Retinal pigment epithelial cell (primary cell): ENCODE results near the gene KDM8.

Experiments
- DNase-seq: peaks from one replicate; pipeline ENCODE4 v3.0.0-alpha.2; 2010; ENCODE audit warnings: low read depth
- H3K4me3 ChIP-seq: 2 replicates; pipeline ENCODE4 v1.5.1; 2011; ENCODE audit warnings: mild to moderate bottlenecking, low read length, control low read depth, moderate library complexity
- TF ChIP-seq, protein P1 (sequence below): conservative IDR thresholded peaks from 2 replicates; pipeline ENCODE4 v1.5.1; 2011; ENCODE audit warnings: low read depth, low read length, control low read depth, inconsistent platforms

The KDM8 gene

DNA sequence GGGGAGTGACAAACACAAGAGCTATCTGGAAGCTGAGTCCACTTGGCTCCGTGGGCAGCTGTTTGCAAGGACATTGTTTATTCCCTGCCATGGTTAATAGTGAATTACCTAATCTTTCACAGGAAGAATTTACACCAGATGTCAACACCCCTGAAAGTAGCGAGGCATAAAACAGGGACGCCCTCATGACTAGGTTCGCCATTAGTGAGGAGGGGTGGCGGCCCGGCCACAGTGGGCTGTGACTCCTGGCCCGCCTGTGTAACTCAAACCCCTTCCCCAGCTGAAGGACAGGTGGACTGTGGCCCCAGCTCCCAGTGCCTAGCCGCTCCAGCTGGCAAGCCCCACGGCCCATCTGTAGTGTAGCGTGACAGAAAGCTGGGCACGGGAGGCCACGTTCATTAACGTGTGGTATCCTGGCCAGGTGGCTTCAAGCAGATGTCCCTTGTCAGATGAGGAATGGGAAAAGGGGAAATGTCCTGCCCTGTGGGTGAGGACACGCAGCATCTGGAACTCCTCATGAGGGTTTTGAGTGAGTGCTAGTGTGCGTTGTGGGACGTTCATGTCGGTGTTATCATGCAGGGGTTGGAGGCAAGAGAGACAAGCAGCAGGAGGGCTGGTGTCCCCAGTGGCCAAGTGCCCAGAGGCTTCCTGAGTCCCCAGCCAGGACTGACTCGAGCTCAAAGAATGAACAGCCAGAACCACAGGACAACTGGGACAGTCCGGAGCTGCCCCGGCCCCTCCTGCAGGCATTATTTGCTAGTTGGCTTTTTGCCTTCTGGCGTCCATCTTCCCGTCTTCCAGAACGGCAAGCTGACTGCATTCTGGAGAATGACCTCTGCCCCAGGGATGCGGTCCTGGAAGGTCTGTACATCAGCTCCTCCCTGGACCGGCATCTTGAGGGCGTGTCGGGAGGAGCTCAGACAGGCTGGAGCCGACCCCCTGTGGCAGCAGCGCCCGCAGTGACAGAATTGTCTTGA, 19.2 kb downstream of the KDM8 start:
- no peak overlapping the region for H3K4me3 ChIP-seq
- TF ChIP-seq, protein P1, sequence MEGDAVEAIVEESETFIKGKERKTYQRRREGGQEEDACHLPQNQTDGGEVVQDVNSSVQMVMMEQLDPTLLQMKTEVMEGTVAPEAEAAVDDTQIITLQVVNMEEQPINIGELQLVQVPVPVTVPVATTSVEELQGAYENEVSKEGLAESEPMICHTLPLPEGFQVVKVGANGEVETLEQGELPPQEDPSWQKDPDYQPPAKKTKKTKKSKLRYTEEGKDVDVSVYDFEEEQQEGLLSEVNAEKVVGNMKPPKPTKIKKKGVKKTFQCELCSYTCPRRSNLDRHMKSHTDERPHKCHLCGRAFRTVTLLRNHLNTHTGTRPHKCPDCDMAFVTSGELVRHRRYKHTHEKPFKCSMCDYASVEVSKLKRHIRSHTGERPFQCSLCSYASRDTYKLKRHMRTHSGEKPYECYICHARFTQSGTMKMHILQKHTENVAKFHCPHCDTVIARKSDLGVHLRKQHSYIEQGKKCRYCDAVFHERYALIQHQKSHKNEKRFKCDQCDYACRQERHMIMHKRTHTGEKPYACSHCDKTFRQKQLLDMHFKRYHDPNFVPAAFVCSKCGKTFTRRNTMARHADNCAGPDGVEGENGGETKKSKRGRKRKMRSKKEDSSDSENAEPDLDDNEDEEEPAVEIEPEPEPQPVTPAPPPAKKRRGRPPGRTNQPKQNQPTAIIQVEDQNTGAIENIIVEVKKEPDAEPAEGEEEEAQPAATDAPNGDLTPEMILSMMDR: no peak
- DNase-seq: no peak

DNA sequence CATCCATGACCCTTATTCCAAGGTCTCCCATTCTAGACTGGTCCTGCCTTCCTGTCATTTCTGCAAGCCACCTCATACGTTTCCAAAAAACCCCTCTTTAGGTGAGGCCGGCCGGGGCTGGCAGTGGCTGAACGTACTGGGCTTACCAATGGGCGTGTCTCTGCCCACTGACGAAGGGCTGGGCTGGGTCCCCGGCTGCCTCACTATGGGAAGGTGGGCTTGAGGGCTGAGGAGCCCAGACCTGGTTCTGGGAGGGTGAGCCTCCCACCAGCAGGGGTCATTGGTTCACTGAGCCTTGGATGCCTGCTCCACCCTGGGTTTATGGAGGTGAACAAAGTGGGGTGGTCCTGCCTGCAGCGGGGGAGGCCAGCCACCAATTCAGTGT, 19.9 kb downstream of the KDM8 start:
- no peak for DNase-seq
- no peak overlapping the region for H3K4me3 ChIP-seq
- TF ChIP-seq, protein P1: peak; percentile 16

DNA sequence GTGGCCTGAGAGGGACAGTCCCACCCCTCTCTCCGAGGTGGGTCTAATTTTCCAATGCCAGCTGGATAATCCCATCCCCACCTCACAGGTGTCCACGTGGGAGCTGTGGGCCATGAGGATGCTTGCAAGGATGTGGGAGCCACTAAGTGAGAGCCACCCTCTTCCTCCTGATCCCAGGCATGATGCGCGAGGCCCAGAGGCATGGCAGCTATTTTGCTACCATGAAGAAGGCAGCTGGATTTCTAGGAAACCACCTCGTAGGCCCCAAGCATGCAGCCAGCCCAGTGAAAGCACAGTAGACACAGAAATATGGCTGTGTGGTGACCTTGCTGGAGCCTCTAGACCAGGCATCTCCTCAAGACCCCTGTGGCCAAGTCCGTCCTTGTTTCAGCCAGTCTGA, 20.4 kb downstream of the KDM8 start:
- no peak overlapping the region for H3K4me3 ChIP-seq
- DNase-seq: no peak
- TF ChIP-seq, protein P1: no peak

DNA sequence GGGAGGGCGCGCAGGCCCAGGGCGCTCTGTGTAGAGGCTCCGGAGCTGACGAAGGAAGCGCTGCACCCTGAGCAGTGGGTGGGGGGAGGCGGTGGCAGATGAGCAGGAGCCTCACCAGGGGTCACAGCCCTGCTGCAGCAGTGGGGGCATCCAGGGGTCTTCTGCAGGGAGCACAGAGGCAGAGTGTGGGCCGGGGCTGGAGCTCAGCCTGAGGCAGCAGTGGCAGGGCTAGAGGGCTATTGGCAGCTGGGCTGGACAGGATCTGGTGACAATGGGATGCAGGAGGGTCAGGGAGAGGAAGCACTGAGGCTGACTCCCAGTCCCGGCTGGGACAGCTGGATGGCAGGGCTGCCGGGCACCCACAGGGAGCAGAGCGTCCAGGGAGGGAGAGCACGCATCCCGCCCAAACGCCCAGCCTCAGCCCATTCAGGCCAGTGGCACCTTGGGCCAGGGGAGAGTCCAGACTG, 21.0 kb downstream of the KDM8 start:
- DNase-seq: no peak
- no peak overlapping the region for H3K4me3 ChIP-seq
- TF ChIP-seq, protein P1: no peak

DNA sequence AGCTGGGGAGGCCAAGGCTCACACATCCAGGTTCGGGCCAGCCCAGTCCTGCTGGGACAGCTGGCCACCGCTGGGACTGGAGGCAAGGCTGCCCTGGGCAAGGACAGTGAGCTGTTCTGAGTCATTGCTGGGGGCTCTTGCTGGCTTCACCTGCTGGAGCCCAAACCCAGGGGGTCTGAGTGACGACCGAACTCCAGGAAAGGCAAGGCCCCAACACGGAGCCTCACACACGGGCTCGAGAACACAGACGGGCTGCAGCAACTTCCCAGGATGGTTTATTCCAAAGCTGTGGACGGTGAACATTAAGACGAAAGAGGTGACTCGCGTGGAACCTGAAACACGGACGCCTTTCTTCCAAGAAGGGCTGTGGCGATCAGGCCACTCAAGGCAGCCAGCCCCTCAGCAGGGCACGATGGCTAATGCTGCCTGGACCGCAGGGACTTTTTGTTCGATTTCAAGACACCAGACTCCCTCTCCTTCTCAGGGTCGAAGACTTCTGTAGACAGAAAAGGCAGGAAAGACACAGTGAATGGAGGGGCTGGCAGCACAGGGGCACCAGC, 21.5 kb downstream of the KDM8 start:
- TF ChIP-seq, protein P1: no peak
- H3K4me3 ChIP-seq: no peak overlapping the region
- no peak for DNase-seq

DNA sequence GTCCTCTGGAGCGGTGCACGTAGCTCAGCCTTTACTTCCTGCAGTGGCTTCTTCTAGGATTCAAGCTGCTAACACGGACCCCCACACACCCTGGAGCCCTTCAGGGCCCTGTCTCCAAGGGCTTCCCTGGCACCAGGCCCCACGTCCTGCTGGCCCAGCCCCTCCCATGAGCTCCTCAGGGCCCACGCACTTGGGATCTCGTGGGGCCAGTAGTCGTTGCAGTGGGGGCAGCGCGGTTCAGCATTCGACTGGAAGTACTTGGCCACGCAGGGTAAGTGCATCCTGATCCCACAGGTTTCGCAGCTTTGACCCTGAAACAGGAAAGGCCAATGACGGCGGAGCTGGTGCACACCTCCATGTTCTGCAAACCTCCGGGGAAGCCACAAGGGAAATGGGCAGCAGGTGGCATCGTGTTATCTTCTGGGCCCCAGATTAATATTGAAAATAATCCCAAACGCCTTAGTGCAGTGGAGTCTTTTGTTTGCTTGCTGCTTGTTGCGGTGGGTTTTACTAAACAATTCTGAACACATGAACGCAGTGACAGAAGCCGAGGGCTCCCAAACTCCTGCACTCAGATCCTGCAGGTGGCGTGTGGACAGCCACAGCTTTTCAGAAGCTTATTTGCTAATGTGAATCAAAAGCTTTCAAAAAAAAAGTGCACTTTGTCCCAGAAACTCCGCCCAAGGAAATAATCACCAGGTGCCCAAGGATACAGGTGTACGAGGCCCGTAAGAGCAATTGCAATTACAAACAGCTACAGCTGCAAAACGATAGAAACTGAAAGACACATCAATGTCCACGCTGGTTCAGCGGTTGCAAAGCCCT, 22.4 kb downstream of the KDM8 start:
- DNase-seq: no peak
- TF ChIP-seq, protein P1: no peak
- H3K4me3 ChIP-seq: no peak overlapping the region
